22Rv1 (cell line): ENCODE data around the gene SRSF12.

Source experiments
- H3K27ac ChIP-seq: fragments of 450-650 bp; 2 replicates; pipeline ENCODE4 v1.5.1; 2017
- CTCF ChIP-seq: fragments of 450-650 bp; IDR thresholded peaks from 2 replicates; pipeline ENCODE4 v1.5.1; 2017; ENCODE audit warnings: mild to moderate bottlenecking
- ZFX ChIP-seq: fragments of 450-650 bp; IDR thresholded peaks from 2 replicates; pipeline ENCODE4 v1.6.1; 2017; ENCODE audit warnings: antibody characterized with exemption, borderline replicate concordance

Gene SRSF12

DNA sequence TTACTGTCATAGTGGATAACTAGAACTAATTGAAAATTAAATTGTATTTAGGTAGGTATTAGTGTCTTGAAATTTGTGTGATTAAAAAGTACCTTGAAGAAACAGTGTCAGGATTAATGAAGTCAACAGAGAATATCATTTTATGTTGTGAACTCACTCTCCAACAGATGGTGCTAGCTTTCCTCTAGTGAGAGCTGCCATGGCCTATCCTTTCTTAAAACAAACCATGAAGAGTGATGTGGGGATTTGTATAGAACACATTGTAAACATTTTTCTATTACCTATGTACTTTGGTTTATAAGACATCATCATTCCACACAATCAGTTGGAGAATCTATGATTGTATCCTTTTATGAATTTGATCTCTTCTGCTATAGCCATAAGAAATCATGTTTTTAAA is 4.8 kb upstream of the SRSF12 start:
- TF ChIP-seq ZFX, result no peak
- TF ChIP-seq CTCF, result peak; percentile 86
- H3K27ac ChIP-seq, result no peak overlapping the region

GRCh38 chr6:89121934-89122333 is 4.1 kb upstream of the SRSF12 start:
- no peak for TF ChIP-seq CTCF
- TF ChIP-seq ZFX, result no peak
- no peak overlapping the region for H3K27ac ChIP-seq

DNA sequence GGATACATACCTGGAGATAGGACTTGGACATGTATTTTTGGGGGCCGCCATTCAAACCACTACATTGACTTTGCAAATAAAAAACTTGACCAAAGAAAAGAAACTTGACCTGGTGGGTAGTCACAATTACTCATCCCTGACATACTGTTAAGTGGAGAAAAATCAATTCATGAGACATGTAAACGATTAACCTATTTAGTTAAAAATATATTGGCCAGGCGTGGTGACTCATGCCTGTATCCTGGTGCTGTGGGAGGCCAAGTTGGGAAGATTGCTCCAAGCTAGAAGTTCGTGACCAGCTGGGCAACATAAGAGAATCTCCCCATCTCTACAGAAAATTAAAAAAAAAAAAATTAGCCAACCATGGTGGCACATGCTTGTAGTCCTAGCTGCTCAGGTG is 2.5 kb upstream of the SRSF12 start:
- H3K27ac ChIP-seq, result no peak overlapping the region
- no peak for TF ChIP-seq ZFX
- TF ChIP-seq CTCF, result no peak

DNA sequence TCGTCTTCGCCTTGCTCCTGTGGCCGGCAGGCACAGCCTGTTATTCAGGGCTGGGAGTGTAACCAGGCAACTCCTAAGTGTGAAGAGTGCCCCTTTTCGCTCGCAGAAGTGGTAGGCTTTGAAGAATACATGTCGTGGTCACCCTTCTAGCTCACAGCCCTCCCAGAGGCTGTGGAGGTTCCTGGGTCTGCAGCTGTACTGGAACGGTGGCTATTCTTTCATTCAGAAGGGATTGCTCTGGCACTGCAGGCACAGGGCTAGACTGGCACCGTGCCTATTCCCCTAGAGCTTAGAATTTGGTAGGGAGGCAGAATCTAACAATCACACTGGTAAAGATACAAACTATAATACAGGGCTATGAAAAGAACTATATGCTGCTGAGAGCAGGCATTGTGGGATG is 1.1 kb upstream of the SRSF12 start:
- no peak overlapping the region for H3K27ac ChIP-seq
- no peak for TF ChIP-seq CTCF
- no peak for TF ChIP-seq ZFX

DNA sequence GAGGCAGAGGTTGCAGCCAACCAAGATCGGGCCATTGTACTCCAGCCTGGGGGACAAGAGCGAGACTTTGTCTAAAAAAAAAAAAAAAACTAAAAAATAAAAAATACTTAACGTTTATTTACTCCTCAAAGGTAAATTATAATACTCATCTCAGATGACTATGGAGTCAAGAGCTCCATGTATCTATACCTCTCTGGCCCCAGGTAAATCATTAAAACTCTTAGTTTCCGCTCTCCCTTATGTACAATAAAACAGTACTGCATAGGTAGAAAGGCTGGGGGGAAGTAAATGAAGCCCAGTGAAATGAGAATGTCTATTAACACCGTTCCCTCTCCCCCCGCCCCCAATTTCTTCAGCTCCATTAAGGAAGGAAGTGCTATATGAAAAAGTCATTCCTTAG is 1.2 kb downstream of the SRSF12 start:
- no peak overlapping the region for H3K27ac ChIP-seq

DNA sequence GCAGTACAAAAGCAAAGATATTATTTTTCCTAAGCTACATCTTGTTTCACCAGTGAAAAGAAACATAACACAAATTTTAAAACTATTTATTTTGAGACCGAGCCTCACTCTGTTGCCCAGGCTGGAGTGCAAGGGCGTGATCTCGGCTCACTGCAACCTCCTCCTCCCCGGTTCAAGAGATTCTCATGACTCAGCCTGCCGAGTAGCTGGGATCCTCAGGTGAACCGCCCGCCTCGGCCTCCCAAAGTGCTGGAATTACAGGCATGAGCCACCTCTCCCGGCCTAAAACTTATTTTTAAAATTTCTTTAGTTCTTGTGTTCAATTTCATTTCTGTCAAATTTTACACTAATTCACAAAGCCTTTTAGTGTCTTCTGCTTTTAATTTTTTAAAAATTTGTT is 5.9 kb downstream of the SRSF12 start:
- H3K27ac ChIP-seq, result no peak overlapping the region
- TF ChIP-seq CTCF (no peak), ZFX (no peak)

More for the DNA sequence above, 1.2 kb downstream of the SRSF12 start:
- TF ChIP-seq CTCF, result no peak
- TF ChIP-seq ZFX, result no peak

GRCh38 chr6:89110284-89110683 is 7.6 kb downstream of the SRSF12 start:
- no peak for TF ChIP-seq CTCF
- TF ChIP-seq ZFX, result no peak
- no peak overlapping the region for H3K27ac ChIP-seq
